K562 (cell line): ENCODE data around the gene LBHD1. TPM values are rescaled to one million over a fixed set of nuclear protein-coding genes. Genes with fewer than 3 reads are reported as not detected.
A peak's percentile ranks its signal among the peaks of the same experiment; 100 is the strongest.

ENCODE experiments used
- ATAC-seq: fragments of 200-7000 bp; cut with Tn5 transposase; 3 replicates; pipeline ENCODE4 v1.9.1; 2020; ENCODE audit warnings: moderate library complexity
- BruUV-seq: library from RNA; stranded (reverse); fragments of 400-500 nt; replicated peaks from 2 replicates; lab custom pipeline; 2021; lab: Mats Ljungman, UMichigan
- CTCF ChIA-PET: fragments of 300-600 bp; formaldehyde crosslinking; extraction: SDS; loops from one replicate; lab custom pipeline; 2021; ENCODE audit warnings: low intra/inter-chr PET ratio; lab: Yijun Ruan, JAX
- POLR2A ChIA-PET: fragments of 300-600, 350-650 bp; sonication (Branson Sonifier 250); formaldehyde crosslinking; extraction: SDS; loops from one replicate; lab custom pipeline; 2021; ENCODE audit warnings: antibody characterized with exemption, inconsistent platforms; lab: Yijun Ruan, JAX
- DNase-seq, 4 experiments: peaks; one replicate each; pipeline versions ENCODE4 v3.0.0 to v3.0.0-alpha.2; 2011 to 2018; ENCODE audit warnings: low spot score in 3 of 4, mixed read lengths in 3 of 4; ENCODE audit errors: extremely low read depth in 1 of 4
- FAIRE-seq: peaks from 2 replicates; lab custom pipeline; 2011; peaks lifted over from hg19 to GRCh38; lab: Jason Lieb, UNC
- H2AFZ ChIP-seq: 2 replicates; pipeline ENCODE4 v1.6.0; 2011; ENCODE audit warnings: low read depth, low read length, control low read depth, inconsistent platforms
- H3K27ac ChIP-seq: fragments of 200-600 bp; 3 replicates; pipeline ENCODE4 v1.8.0; 2011; ENCODE audit warnings: low read depth, mild to moderate bottlenecking, control low read depth, inconsistent platforms, low read length, moderate library complexity, mixed read lengths; ENCODE audit errors: extremely low read depth
- H3K27me3 ChIP-seq, 2 experiments: fragments of 300-600 bp in 1 of 2; 2 replicates in 1 of 2; 3 replicates in 1 of 2; pipeline versions ENCODE4 v1.6.0 to v1.8.0; 2011; ENCODE audit warnings: inconsistent platforms in 2 of 2, low read length in 2 of 2, mild to moderate bottlenecking in 1 of 2, mixed read lengths in 1 of 2, moderate library complexity in 1 of 2; ENCODE audit not compliant: control insufficient read depth in 2 of 2, insufficient read depth in 2 of 2
- H3K36me3 ChIP-seq: fragments of 300-600 bp; 3 replicates; pipeline ENCODE4 v1.8.0; 2011; ENCODE audit warnings: mild to moderate bottlenecking, low read length, inconsistent platforms; ENCODE audit not compliant: control insufficient read depth, insufficient read depth
- H3K4me1 ChIP-seq, 2 experiments: fragments of 200-600 bp in 1 of 2; replicated peaks in 1 of 2; 2 replicates in 1 of 2; 3 replicates in 1 of 2; pipeline versions ENCODE4 v1.5.1 to v1.8.0; 2011; ENCODE audit warnings: inconsistent platforms in 2 of 2, low read length in 2 of 2, mild to moderate bottlenecking in 1 of 2, mixed read lengths in 1 of 2, moderate library complexity in 1 of 2; ENCODE audit not compliant: control insufficient read depth in 2 of 2, insufficient read depth in 2 of 2
- H3K4me2 ChIP-seq: 2 replicates; pipeline ENCODE4 v1.6.1; 2011; ENCODE audit warnings: low read length, control low read depth, inconsistent platforms, mixed read lengths; ENCODE audit not compliant: insufficient read depth
- H3K4me3 ChIP-seq: fragments of 200-600 bp; sonication (generic), shearing (Covaris generic); 2 replicates; pipeline ENCODE4 v1.5.1; 2016; ENCODE audit warnings: control low read depth, inconsistent platforms
- H3K79me2 ChIP-seq: fragments of 200-600 bp; 3 replicates; pipeline ENCODE4 v1.8.0; 2011; ENCODE audit warnings: low read length, inconsistent platforms; ENCODE audit not compliant: control insufficient read depth, insufficient read depth
- H3K9ac ChIP-seq, 2 experiments: 2 replicates each; pipeline versions ENCODE4 v1.6.0 to v1.6.1; 2011; ENCODE audit warnings: low read depth in 2 of 2, low read length in 2 of 2, control low read depth in 1 of 2, inconsistent platforms in 1 of 2, mild to moderate bottlenecking in 1 of 2, mixed read lengths in 1 of 2; ENCODE audit not compliant: insufficient read depth in 1 of 2
- H3K9me1 ChIP-seq: one replicate; pipeline ENCODE4 v1.6.0; 2011; ENCODE audit warnings: inconsistent platforms, mild to moderate bottlenecking, low read length, moderate library complexity; ENCODE audit not compliant: control insufficient read depth, insufficient read depth
- H3K9me3 ChIP-seq: replicated peaks from 2 replicates; pipeline ENCODE4 v1.5.1; 2011; ENCODE audit warnings: low read depth, low read length, inconsistent platforms; ENCODE audit not compliant: control insufficient read depth, insufficient read depth
- H4K20me1 ChIP-seq: replicated peaks from 2 replicates; pipeline ENCODE4 v1.6.1; 2011; ENCODE audit warnings: low read length, inconsistent platforms, mixed read lengths; ENCODE audit not compliant: control insufficient read depth, insufficient read depth
- ARID1B ChIP-seq: fragments of 450-650 bp; IDR thresholded peaks from 2 replicates; pipeline ENCODE4 v1.6.1; 2016; ENCODE audit warnings: antibody characterized with exemption, mild to moderate bottlenecking, inconsistent platforms
- CTBP1 ChIP-seq: fragments of 450-650 bp; IDR thresholded peaks from 2 replicates; pipeline ENCODE4 v1.6.1; 2016; ENCODE audit warnings: borderline replicate concordance
- MEF2A ChIP-seq: IDR thresholded peaks from 2 replicates; pipeline ENCODE4 v1.6.1; 2011; ENCODE audit warnings: low read depth, mild to moderate bottlenecking, low read length, moderate library complexity; ENCODE audit not compliant: control insufficient read depth
- POLR2G ChIP-seq: fragments of 200-400 bp; formaldehyde crosslinking; IDR thresholded peaks from 2 replicates; pipeline ENCODE4 v1.6.1; 2017; ENCODE audit warnings: low read depth, mild to moderate bottlenecking, antibody characterized with exemption, low read length, moderate library complexity
- POLR2H ChIP-seq: IDR thresholded peaks from 2 replicates; pipeline ENCODE4 v1.6.1; 2016; ENCODE audit warnings: missing genetic modification characterization, low read depth, mild to moderate bottlenecking, control low read depth, missing compliant biosample characterization, moderate library complexity
- PURB ChIP-seq: sonication (generic); formaldehyde crosslinking; IDR thresholded peaks from 2 replicates; pipeline ENCODE4 v1.9.0; 2021; ENCODE audit warnings: low read depth, mild to moderate bottlenecking, missing genetic modification reagents
- RBFOX2 ChIP-seq: fragments of 200-400 bp; formaldehyde crosslinking; IDR thresholded peaks from 2 replicates; pipeline ENCODE4 v1.6.1; 2017; ENCODE audit warnings: low read depth, mild to moderate bottlenecking, low read length, moderate library complexity
- ZNF239 ChIP-seq: fragments of 250-450 bp; sonication (Bioruptor Pico); IDR thresholded peaks from 2 replicates; pipeline ENCODE4 v1.4.0; 2020; ENCODE audit warnings: mild to moderate bottlenecking
- WGBS: fragments of 100-300 bp; shearing (Covaris generic); methylation state at CpG from one replicate; pipeline ENCODE4 v1.1.6; 2016; ENCODE audit warnings: low coverage, mixed read lengths; ENCODE audit not compliant: insufficient coverage; ENCODE audit errors: missing lambda C conversion rate; 5-methylcytosine and 5-hydroxymethylcytosine counted together
- in situ Hi-C: fragments of 300-500 bp; cut with MboI; formaldehyde crosslinking; loops from 4 replicates; pipeline ENCODE4 v1.15.0; 2018; ENCODE audit warnings: inconsistent platforms, mixed read lengths
- intact Hi-C: fragments of 100-400 bp; cut with micrococcal nuclease; formaldehyde crosslinking; loops from 2 replicates; pipeline ENCODE4 v1.14.2; 2022
- polyA plus RNA-seq, 8 experiments: library from polyadenylated mRNA; depleted of rRNA in 4 of 8; stranded (reverse) in 5 of 8; unstranded in 3 of 8; fragments of >200 nt; fragmentation: Nextera tagmentation in 2 of 8; fragmentation: Illumina TruSeq in 1 of 8; extraction: Ambion mirVana in 2 of 8; extraction: Trizol in 1 of 8; gene quantifications; 2 replicates each; pipeline versions ENCODE4 v1.2.1 to v1.2.3, GENCODE V29; 2011 to 2014; ENCODE audit warnings: inconsistent platforms in 1 of 8, missing spikeins in 1 of 8
- total RNA-seq, 7 experiments: library from RNA; depleted of rRNA in 6 of 7; stranded (reverse); fragments of >200 nt in 6 of 7; fragmentation: Illumina TruSeq in 2 of 7; extraction: Trizol in 2 of 7; gene quantifications; 2 replicates each; pipeline versions ENCODE4 v1.2.1 to v1.2.3, GENCODE V29; 2011 to 2021; ENCODE audit warnings: low replicate concordance in 1 of 7
- TF ChIP-seq, protein P1 (sequence below): fragments of 150-350 bp; IDR thresholded peaks from 2 replicates; pipeline ENCODE4 v1.6.1; 2014; ENCODE audit warnings: low read depth, mild to moderate bottlenecking, low read length, borderline replicate concordance

The LBHD1 gene
- total and polyA plus RNA-seq, 9 of the 15 experiments (the other 6 are each of a cell fraction or from before 2014, with no cell fraction given), result 2.6 to 28.0 (median 12.5) TPM

GRCh38 chr11:62648185-62648966, 23.7 kb downstream of the LBHD1 start:
- no TSS peak for BruUV-seq
- POLR2A ChIA-PET, result interaction anchor here (0.6 to 2.8 kb wide), 11 partner anchors 9 to 1042 kb away, joined by 3 to 40 read pairs (median 3); partner anchors contain the start of genes C11orf98, CSKMT, LBHD1 and TUT1
- intact Hi-C loops, result no loop called here

More at GRCh38 chr11:62648185-62648966, 23.7 kb downstream of the LBHD1 start:
- FAIRE-seq (no peak), ATAC-seq (no peak), DNase-seq (no peak)
- peaks cover 15 to 43% of the 10 kb centered on the region in 2 experiments for H3K4me1 ChIP-seq
- no peak overlapping the region for H3K27ac ChIP-seq
- H3K9me3 ChIP-seq, result no peaks in the 10 kb centered on the region
- H3K9me1 ChIP-seq, result no peaks in the 10 kb centered on the region
- peaks cover 20% of the 10 kb centered on the region for H4K20me1 ChIP-seq
- 92% methylated on average over 21 of the region's 24 CpGs for WGBS
- H3K36me3 ChIP-seq, result peaks cover 63% of the 10 kb centered on the region
- H3K4me2 ChIP-seq, result no peak overlapping the region
- H3K9ac ChIP-seq, result peak overlapping the region in 1 of 2 experiments; percentile 85; a peak in 2 of 4 replicates
- no peaks in the 10 kb centered on the region for H3K27me3 ChIP-seq
- H2AFZ ChIP-seq, result no peak overlapping the region
- peaks cover 65% of the 10 kb centered on the region for H3K79me2 ChIP-seq
- CTCF ChIA-PET, result no interaction called here
- TF ChIP-seq RBFOX2, result peak; percentile 49
- TF ChIP-seq POLR2H (tag), result no peak
- TF ChIP-seq PURB (CRISPR knock-in tag), result no peak
- TF ChIP-seq ZNF239 (CRISPR knock-in tag), result no peak
- 0 out of 2 replicates have a peak, but pooled peaks have one; percentile 35 for TF ChIP-seq POLR2G
- no peak for TF ChIP-seq CTBP1
- TF ChIP-seq ARID1B, result no peak
- no peak for TF ChIP-seq MEF2A
- TF ChIP-seq, protein P1, sequence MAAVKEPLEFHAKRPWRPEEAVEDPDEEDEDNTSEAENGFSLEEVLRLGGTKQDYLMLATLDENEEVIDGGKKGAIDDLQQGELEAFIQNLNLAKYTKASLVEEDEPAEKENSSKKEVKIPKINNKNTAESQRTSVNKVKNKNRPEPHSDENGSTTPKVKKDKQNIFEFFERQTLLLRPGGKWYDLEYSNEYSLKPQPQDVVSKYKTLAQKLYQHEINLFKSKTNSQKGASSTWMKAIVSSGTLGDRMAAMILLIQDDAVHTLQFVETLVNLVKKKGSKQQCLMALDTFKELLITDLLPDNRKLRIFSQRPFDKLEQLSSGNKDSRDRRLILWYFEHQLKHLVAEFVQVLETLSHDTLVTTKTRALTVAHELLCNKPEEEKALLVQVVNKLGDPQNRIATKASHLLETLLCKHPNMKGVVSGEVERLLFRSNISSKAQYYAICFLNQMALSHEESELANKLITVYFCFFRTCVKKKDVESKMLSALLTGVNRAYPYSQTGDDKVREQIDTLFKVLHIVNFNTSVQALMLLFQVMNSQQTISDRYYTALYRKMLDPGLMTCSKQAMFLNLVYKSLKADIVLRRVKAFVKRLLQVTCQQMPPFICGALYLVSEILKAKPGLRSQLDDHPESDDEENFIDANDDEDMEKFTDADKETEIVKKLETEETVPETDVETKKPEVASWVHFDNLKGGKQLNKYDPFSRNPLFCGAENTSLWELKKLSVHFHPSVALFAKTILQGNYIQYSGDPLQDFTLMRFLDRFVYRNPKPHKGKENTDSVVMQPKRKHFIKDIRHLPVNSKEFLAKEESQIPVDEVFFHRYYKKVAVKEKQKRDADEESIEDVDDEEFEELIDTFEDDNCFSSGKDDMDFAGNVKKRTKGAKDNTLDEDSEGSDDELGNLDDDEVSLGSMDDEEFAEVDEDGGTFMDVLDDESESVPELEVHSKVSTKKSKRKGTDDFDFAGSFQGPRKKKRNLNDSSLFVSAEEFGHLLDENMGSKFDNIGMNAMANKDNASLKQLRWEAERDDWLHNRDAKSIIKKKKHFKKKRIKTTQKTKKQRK, result no peak
- in situ Hi-C loops, result no loop called here
- H3K4me3 ChIP-seq, result no peak overlapping the region
